ENCODE measurements around the gene RIPOR1. TPM values are rescaled to one million over a fixed set of nuclear protein-coding genes. Genes with fewer than 3 reads are reported as not detected.

The RIPOR1 gene
- total RNA-seq, 2 experiments from 2014 or later: 24.6 to 32.7 TPM

DNA sequence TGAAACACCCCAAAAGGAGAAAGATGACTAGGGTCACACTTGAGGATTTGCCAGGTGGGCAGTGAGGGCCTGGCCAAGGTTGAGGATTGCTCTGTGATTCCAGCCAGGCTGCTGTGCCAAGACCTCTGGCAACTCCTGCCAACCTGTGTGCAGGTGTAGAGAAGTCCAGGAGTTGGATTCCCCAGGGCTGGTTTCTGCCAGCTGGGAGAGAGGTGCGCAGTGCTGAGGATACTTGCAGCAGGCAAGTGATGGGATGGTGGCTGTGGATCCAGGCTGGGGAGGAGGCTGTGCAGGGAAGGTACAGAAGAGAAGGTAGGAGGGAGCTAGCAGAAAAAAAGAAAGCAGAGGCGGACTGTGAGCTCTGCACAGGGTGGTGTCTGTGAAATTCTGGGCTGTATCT is 6.6 kb downstream of the RIPOR1 start:
- Mint-ChIP-seq H3K27ac (no peak overlapping the region), H3K4me3 (no peak overlapping the region), H3K27me3 (peaks cover 53% of the 10 kb centered on the region), H3K4me1 (peaks cover 29% of the 10 kb centered on the region), H3K9me3 (no peaks in the 10 kb centered on the region), H3K36me3 (ENCODE audit: low read depth) (peaks cover 4% of the 10 kb centered on the region)
- ChIA-PET POLR2A (no interaction called here), CTCF (interaction anchor here (1.2 to 8.6 kb wide), 5 partner anchors 14 to 109 kb away, joined by 5 to 71 read pairs (median 7); partner anchors contain the start of gene CARMIL2)
- DNase-seq: no peak

DNA sequence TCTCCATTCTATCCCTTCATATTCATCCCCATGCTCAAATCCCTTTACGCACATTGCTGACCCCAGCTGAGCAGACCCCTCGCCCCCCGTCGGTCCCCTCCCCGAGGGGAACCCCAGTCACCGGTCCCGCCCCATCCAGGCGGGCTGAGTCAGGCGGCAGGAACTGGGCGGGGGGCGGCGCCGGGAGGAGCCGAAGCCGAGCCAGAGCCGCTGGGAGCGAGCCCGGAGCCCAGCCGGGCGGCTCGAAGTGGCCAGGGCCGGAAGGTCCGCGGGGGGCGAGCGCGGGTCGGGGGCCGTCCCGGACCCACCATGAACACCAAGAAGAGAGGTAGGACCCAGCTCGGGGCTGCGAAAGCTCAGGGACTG is 8.6 kb downstream of the RIPOR1 start:
- ChIA-PET POLR2A (interaction anchor here (1.2 to 3.7 kb wide), 9 partner anchors 8 to 122 kb away, joined by 3 to 26 read pairs (median 8); partner anchors contain the start of genes ACD, ATP6V0D1, CARMIL2 and CTCF), CTCF (interaction anchor here (1.1 to 8.6 kb wide), 7 partner anchors 10 to 132 kb away, joined by 3 to 71 read pairs (median 4); no protein-coding TSS in a partner anchor)
- H3K9me3 Mint-ChIP-seq: no peaks in the 10 kb centered on the region
- peaks cover 26% of the 10 kb centered on the region for H3K4me1 Mint-ChIP-seq
- H3K36me3 Mint-ChIP-seq (ENCODE audit: low read depth): peaks cover 18% of the 10 kb centered on the region
- peak overlapping the region; percentile 68 for H3K4me3 Mint-ChIP-seq
- peak overlapping the region; percentile 23 for H3K27ac Mint-ChIP-seq
- DNase-seq: peak; percentile 61
- peaks cover 39% of the 10 kb centered on the region for H3K27me3 Mint-ChIP-seq

DNA sequence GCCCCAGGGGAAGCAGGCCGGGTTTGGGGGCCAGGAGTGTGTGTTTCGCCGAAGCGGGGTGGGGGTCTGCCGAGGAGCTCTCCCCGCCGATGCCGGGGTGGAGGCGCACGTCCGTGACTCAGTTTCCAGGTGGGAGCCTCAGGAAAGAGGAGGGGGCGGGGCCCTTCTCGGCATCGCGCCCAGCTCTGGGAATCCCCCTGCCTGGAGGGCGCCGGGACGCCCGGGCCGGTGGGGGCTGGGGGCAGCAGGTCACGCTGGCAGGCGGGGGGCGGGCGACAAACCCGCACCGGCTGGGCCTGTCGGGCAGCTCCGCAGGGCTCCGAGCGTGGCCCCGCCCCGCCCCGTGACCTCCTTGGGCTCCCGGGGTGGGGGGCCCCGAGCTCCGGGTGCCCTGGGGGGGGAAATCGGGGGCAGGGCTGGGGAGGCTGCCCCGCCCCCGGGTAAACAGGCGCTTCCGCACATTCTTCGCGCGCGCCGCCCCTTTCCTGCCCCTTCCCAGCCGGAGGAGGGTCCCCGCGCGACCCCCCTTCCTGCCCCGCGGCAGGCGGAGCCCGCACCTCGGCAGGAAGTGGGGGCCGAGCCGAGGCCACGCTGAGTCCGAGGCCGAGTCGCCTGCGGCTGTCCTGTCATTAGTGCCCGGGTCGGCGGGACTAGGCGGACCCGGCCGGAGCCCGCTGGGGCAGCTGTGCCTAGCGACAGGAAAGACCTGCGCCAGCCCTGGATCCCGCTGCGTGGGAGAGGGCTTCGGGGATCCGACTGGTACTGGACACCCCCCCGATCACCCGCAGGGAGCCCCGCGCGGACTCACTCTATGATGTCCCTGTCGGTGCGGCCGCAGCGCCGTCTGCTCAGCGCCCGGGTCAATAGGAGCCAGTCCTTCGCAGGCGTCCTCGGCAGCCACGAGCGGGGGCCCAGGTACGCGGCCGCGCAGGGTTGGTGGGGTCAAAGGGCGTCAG is 9.3 kb downstream of the RIPOR1 start:
- peak overlapping the region; percentile 68 for H3K4me3 Mint-ChIP-seq
- ChIA-PET POLR2A (interaction anchor here (1.2 to 3.7 kb wide), 10 partner anchors 9 to 129 kb away, joined by 3 to 26 read pairs (median 8); partner anchors contain the start of genes ACD, ATP6V0D1, C16orf86 and CARMIL2), CTCF (interaction anchor here (1.1 to 8.6 kb wide), 7 partner anchors 9 to 131 kb away, joined by 3 to 71 read pairs (median 4); no protein-coding TSS in a partner anchor)
- DNase-seq: peak; percentile 68
- peaks cover 33% of the 10 kb centered on the region for H3K27me3 Mint-ChIP-seq
- H3K9me3 Mint-ChIP-seq: no peaks in the 10 kb centered on the region
- no peak overlapping the region for H3K27ac Mint-ChIP-seq
- H3K4me1 Mint-ChIP-seq: peaks cover 33% of the 10 kb centered on the region
- peaks cover 21% of the 10 kb centered on the region for H3K36me3 Mint-ChIP-seq (ENCODE audit: low read depth)

DNA sequence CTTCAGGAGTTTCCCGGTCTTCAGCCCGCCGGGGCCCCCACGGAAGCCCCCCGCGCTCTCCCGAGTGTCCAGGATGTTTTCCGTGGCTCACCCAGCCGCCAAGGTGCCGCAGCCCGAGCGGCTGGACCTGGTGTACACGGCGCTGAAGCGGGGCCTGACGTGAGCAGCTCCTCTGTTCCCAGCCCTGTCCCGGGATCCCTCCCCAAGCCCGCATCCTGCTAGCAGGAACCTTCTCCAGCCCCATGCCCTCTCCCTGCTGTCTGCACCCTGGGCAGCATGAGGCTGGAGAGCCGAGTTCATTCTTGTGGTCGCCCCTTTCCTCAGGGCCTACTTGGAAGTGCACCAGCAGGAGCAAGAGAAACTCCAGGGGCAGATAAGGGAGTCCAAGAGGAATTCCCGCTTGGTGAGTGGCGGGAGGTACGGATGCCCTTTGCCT is 10.1 kb downstream of the RIPOR1 start:
- Mint-ChIP-seq H3K9me3 (no peaks in the 10 kb centered on the region), H3K4me3 (peak overlapping the region; percentile 61), H3K27ac (no peak overlapping the region), H3K36me3 (ENCODE audit: low read depth) (peaks cover 21% of the 10 kb centered on the region), H3K27me3 (peaks cover 26% of the 10 kb centered on the region), H3K4me1 (peaks cover 38% of the 10 kb centered on the region)
- ChIA-PET CTCF (interaction anchor here (2.5 to 8.6 kb wide), 2 partner anchors 9 to 17 kb away, joined by 10 to 71 read pairs; no protein-coding TSS in a partner anchor), POLR2A (interaction anchor here (1.1 to 3.7 kb wide), 4 partner anchors 10 to 128 kb away, joined by 3 to 26 read pairs (median 8); partner anchors contain the start of genes C16orf86, CTCF, ENKD1 and RIPOR1)
- no peak for DNase-seq

DNA sequence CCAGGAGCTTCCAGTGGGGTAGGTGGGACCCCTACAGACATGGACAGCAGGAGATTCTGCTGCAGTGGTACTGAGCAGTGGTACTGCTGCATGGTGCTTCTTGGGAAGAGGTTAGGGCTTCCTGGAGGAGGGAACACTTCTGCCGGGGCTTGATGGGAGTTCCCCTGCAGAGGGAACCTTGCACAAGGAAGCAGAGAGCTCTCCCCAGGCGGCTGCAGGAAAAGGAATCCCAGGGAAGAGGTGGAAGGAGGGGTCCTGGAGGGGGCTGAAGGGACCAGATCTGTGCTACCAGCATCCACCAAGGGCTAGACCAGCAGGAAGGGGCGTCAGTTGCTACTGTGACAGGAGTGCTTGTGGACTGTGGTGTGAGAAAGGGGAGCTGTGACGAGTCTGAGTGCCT is 10.6 kb downstream of the RIPOR1 start:
- Mint-ChIP-seq H3K27me3 (peaks cover 26% of the 10 kb centered on the region), H3K4me1 (peaks cover 42% of the 10 kb centered on the region), H3K4me3 (peak overlapping the region; percentile 61), H3K27ac (no peak overlapping the region), H3K9me3 (no peaks in the 10 kb centered on the region), H3K36me3 (ENCODE audit: low read depth) (peaks cover 23% of the 10 kb centered on the region)
- ChIA-PET POLR2A (interaction anchor here (1.1 to 3.7 kb wide), 4 partner anchors 10 to 128 kb away, joined by 3 to 26 read pairs (median 8); partner anchors contain the start of genes C16orf86, CTCF, ENKD1 and RIPOR1), CTCF (interaction anchor here (1.0 to 8.6 kb wide), 2 partner anchors 11 to 18 kb away, joined by 4 to 71 read pairs; partner anchors contain the start of gene RIPOR1)
- DNase-seq: no peak

DNA sequence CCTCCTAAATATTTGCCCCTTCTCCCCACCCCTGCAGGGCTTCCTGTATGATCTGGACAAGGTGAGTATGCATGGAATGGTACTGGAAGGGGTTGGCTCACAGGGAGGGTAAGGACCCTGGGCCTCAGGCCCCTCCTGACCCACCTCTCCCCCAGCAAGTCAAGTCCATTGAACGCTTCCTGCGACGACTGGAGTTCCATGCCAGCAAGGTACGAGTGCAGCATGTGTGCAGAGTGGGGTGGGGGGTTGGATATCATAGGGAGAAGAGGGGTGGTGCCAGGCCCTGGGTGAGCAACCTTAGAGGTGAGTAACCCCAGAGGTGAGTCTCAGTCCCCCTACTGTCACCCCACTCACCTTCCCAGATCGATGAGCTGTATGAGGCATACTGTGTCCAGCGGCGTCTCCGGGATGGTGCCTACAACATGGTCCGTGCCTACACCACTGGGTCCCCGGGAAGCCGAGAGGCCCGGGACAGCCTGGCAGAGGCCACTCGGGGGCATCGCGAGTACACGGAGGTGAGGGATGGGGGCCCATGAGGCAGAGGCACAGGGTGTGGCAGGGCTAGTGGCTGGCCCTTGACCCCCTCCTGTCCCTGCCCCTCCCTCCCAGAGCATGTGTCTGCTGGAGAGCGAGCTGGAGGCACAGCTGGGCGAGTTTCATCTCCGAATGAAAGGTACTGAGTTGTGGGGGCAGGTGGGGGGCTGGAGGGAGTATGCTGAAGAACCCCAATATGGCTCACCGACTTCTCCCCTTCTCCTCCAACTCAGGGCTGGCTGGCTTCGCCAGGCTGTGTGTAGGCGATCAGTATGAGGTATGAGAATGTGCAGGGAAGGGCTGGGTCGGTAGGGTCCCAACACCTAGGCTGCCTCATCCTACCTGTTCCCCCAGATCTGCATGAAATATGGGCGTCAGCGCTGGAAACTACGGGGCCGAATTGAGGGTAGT is 11.3 kb downstream of the RIPOR1 start:
- H3K27me3 Mint-ChIP-seq: peaks cover 23% of the 10 kb centered on the region
- no peak overlapping the region for H3K4me3 Mint-ChIP-seq
- H3K4me1 Mint-ChIP-seq: peaks cover 42% of the 10 kb centered on the region
- H3K27ac Mint-ChIP-seq: no peak overlapping the region
- ChIA-PET POLR2A (interaction anchor here (1.1 to 8.8 kb wide), 4 partner anchors 11 to 23 kb away, joined by 3 to 277 read pairs (median 18); partner anchors contain the start of genes CTCF and RIPOR1), CTCF (interaction anchor here (1.0 to 8.6 kb wide), 3 partner anchors 11 to 105 kb away, joined by 4 to 71 read pairs (median 9); partner anchors contain the start of genes CARMIL2 and RIPOR1)
- H3K36me3 Mint-ChIP-seq (ENCODE audit: low read depth): peaks cover 23% of the 10 kb centered on the region
- no peaks in the 10 kb centered on the region for H3K9me3 Mint-ChIP-seq
- DNase-seq: no peak

DNA sequence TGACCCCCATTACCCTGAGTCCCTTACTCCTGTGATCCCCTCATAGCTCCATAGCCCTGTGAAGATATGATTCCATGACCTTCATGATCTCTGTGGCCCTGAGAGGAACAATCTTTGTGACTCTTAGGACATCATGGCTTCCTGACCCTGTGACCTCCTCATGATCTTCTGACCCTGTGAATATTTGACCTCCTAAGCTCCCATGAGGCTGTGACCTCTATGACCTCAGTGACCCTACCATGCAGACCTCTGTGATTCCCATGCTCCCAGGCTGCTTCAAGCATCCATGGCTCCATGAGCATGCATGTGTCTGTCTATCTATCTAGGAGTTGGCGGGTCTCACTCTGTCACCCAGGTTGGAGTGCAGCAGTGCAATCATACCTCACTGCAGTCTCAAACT is 12.1 kb downstream of the RIPOR1 start:
- ChIA-PET POLR2A (interaction anchor here (8.8 kb wide), 1 partner anchor 19 kb away, joined by 277 read pairs; the partner anchor contains the start of gene CTCF), CTCF (interaction anchor here (1.5 to 8.2 kb wide), 4 partner anchors 19 to 104 kb away, joined by 4 to 334 read pairs (median 20); partner anchors contain the start of genes CARMIL2 and CTCF)
- no peak overlapping the region for H3K27ac Mint-ChIP-seq
- DNase-seq: no peak
- peaks cover 23% of the 10 kb centered on the region for H3K36me3 Mint-ChIP-seq (ENCODE audit: low read depth)
- peaks cover 42% of the 10 kb centered on the region for H3K4me1 Mint-ChIP-seq
- peaks cover 15% of the 10 kb centered on the region for H3K27me3 Mint-ChIP-seq
- H3K9me3 Mint-ChIP-seq: no peaks in the 10 kb centered on the region
- no peak overlapping the region for H3K4me3 Mint-ChIP-seq

DNA sequence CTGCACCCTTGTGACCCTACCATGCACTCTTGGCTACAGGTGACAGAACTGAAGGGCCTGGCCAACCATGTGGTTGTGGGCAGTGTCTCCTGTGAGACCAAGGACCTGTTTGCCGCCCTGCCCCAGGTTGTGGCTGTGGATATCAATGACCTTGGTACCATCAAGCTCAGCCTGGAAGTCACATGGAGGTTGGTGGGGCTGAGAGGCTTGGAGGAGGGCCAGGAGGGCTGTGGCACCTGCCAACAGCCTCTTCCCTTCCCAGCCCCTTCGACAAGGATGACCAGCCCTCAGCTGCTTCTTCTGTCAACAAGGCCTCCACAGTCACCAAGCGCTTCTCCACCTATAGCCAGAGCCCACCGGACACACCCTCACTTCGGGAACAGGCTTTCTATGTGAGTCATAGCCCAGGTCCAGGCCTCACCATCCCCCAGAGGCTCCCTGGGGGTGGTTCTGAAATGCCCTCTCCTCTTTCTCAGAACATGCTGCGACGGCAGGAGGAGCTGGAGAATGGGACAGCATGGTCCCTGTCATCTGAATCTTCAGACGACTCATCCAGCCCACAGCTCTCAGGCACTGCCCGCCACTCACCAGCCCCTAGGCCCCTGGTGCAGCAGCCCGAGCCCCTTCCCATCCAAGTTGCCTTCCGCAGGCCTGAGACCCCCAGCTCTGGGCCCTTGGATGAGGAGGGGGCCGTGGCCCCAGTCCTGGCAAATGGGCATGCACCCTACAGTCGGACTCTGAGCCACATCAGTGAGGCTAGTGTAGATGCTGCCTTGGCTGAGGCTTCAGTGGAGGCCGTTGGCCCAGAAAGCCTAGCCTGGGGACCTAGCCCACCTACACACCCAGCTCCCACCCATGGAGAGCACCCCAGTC is 13.0 kb downstream of the RIPOR1 start:
- ChIA-PET POLR2A (interaction anchor here (1.1 to 8.8 kb wide), 4 partner anchors 8 to 119 kb away, joined by 5 to 277 read pairs (median 57); partner anchors contain the start of genes ACD, CARMIL2, CTCF and PARD6A), CTCF (interaction anchor here (0.6 to 8.2 kb wide), 5 partner anchors 18 to 668 kb away, joined by 3 to 334 read pairs (median 9); partner anchors contain the start of genes CARMIL2 and CTCF)
- Mint-ChIP-seq H3K27me3 (peaks cover 7% of the 10 kb centered on the region), H3K4me3 (no peak overlapping the region), H3K27ac (no peak overlapping the region), H3K9me3 (no peaks in the 10 kb centered on the region), H3K4me1 (peaks cover 41% of the 10 kb centered on the region), H3K36me3 (ENCODE audit: low read depth) (peaks cover 23% of the 10 kb centered on the region)
- DNase-seq: no peak

DNA sequence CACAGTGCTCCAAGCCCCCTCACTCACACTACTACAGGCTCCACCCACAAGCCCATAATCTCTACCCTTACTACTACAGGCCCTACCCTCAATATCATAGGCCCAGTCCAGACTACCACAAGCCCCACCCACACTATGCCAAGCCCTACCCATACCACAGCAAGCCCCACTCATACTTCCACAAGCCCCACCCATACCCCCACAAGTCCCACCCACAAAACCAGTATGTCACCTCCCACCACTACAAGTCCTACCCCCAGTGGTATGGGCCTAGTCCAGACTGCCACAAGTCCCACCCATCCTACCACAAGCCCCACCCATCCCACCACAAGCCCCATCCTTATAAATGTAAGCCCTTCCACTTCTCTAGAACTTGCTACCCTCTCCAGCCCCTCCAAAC is 13.8 kb downstream of the RIPOR1 start:
- H3K4me1 Mint-ChIP-seq: peaks cover 45% of the 10 kb centered on the region
- DNase-seq: peak; percentile 91
- CTCF ChIA-PET: interaction anchor here (0.6 to 8.2 kb wide), 3 partner anchors 17 to 667 kb away, joined by 3 to 334 read pairs (median 32); partner anchors contain the start of gene CTCF
- no peaks in the 10 kb centered on the region for H3K9me3 Mint-ChIP-seq
- no peak overlapping the region for H3K4me3 Mint-ChIP-seq
- POLR2A ChIA-PET: interaction anchor here (1.4 to 8.8 kb wide), 3 partner anchors 17 to 118 kb away, joined by 7 to 277 read pairs (median 107); partner anchors contain the start of genes ACD, CARMIL2, CTCF and PARD6A
- H3K27ac Mint-ChIP-seq: peak overlapping the region; percentile 10
- H3K36me3 Mint-ChIP-seq (ENCODE audit: low read depth): peaks cover 23% of the 10 kb centered on the region
- peaks cover 2% of the 10 kb centered on the region for H3K27me3 Mint-ChIP-seq

DNA sequence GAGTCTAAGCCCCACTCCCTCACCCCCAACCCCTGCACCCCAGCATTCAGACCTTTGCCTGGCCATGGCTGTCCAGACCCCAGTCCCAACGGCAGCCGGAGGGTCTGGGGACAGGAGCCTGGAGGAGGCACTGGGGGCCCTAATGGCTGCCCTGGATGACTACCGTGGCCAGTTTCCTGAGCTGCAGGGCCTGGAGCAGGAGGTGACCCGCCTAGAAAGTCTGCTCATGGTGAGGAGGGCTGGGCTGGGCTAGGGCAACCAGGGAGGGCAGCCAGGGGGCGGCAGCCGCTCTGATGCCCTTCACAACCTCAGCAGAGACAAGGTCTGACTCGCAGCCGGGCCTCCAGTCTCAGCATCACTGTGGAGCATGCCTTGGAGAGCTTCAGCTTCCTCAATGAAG is 14.4 kb downstream of the RIPOR1 start:
- H3K27me3 Mint-ChIP-seq: peaks cover 2% of the 10 kb centered on the region
- H3K9me3 Mint-ChIP-seq: no peaks in the 10 kb centered on the region
- peaks cover 50% of the 10 kb centered on the region for H3K4me1 Mint-ChIP-seq
- POLR2A ChIA-PET: interaction anchor here (7.9 to 8.8 kb wide), 2 partner anchors 16 to 102 kb away, joined by 107 to 277 read pairs; partner anchors contain the start of genes CARMIL2 and CTCF
- peaks cover 29% of the 10 kb centered on the region for H3K36me3 Mint-ChIP-seq (ENCODE audit: low read depth)
- CTCF ChIA-PET: interaction anchor here (3.3 to 8.2 kb wide), 3 partner anchors 16 to 102 kb away, joined by 28 to 334 read pairs (median 32); partner anchors contain the start of genes CARMIL2 and CTCF
- DNase-seq: no peak
- H3K4me3 Mint-ChIP-seq: no peak overlapping the region
- no peak overlapping the region for H3K27ac Mint-ChIP-seq
